H1 (cell line): ENCODE data around the gene CDKL4. TPM values are rescaled to one million over a fixed set of nuclear protein-coding genes. Genes with fewer than 3 reads are reported as not detected.

Experiments
- CTCF ChIA-PET: fragments of 300-600 bp; sonication (Branson Sonifier 250); formaldehyde crosslinking; loops from one replicate; lab custom pipeline; 2021; ENCODE audit not compliant: partially characterized antibody; lab: Charles Lee
- POLR2A ChIA-PET: fragments of 300-600 bp; sonication (Branson Sonifier 250); formaldehyde crosslinking; loops from one replicate; lab custom pipeline; 2021; ENCODE audit warnings: inconsistent platforms; ENCODE audit not compliant: partially characterized antibody; lab: Charles Lee
- DNase-seq, 2 experiments: peaks; one replicate each; pipeline versions ENCODE4 v3.0.0 to v3.0.0-alpha.2; 2010 to 2022; ENCODE audit warnings: low spot score in 2 of 2, low read depth in 1 of 2, mixed read lengths in 1 of 2
- FAIRE-seq: peaks from 2 replicates; lab custom pipeline; 2011; peaks lifted over from hg19 to GRCh38; lab: Jason Lieb, UNC
- H2AFZ ChIP-seq: 2 replicates; pipeline ENCODE4 v1.8.1; 2012; ENCODE audit warnings: low read length, inconsistent platforms
- H2AK5ac ChIP-seq: 2 replicates; pipeline ENCODE4 v1.6.1; 2013; ENCODE audit warnings: low read depth, low read length
- H2BK120ac ChIP-seq: replicated peaks from 2 replicates; pipeline ENCODE3; 2013; ENCODE audit warnings: low read depth, low read length, inconsistent platforms
- H2BK12ac ChIP-seq: 2 replicates; pipeline ENCODE4 v1.6.1; 2013; ENCODE audit warnings: low read depth, low read length
- H2BK15ac ChIP-seq: 2 replicates; pipeline ENCODE4 v1.6.1; 2013; ENCODE audit warnings: low read length
- H2BK20ac ChIP-seq: 2 replicates; pipeline ENCODE4 v1.6.1; 2013; ENCODE audit warnings: low read length
- H2BK5ac ChIP-seq: 2 replicates; pipeline ENCODE4 v1.6.1; 2013; ENCODE audit warnings: low read depth, low read length
- H3K14ac ChIP-seq: 2 replicates; pipeline ENCODE4 v1.6.1; 2013; ENCODE audit warnings: inconsistent platforms; ENCODE audit not compliant: insufficient read length
- H3K18ac ChIP-seq: 2 replicates; pipeline ENCODE4 v1.6.1; 2013; ENCODE audit warnings: low read length; ENCODE audit errors: extremely low read depth
- H3K23ac ChIP-seq: 2 replicates; pipeline ENCODE4 v1.6.1; 2013; ENCODE audit warnings: inconsistent platforms; ENCODE audit not compliant: insufficient read length
- H3K23me2 ChIP-seq: 2 replicates; pipeline ENCODE4 v1.6.1; 2013; ENCODE audit warnings: low read depth, low read length
- H3K27ac ChIP-seq: 2 replicates; pipeline ENCODE4 v1.6.1; 2011; ENCODE audit warnings: low read depth, low read length, inconsistent platforms
- H3K27me3 ChIP-seq, 4 experiments: replicated peaks in 1 of 4; 1 replicate in 1 of 4; 2 replicates in 3 of 4; pipeline versions ENCODE4 v1.6.1 to v1.8.1; 2011 to 2013; ENCODE audit warnings: low read length in 3 of 4, mild to moderate bottlenecking in 3 of 4, inconsistent platforms in 2 of 4, mixed read lengths in 2 of 4, moderate library complexity in 1 of 4; ENCODE audit not compliant: control insufficient read depth in 3 of 4, insufficient read depth in 3 of 4; ENCODE audit errors: extremely low read depth in 1 of 4
- H3K36me3 ChIP-seq, 4 experiments: 2 replicates each; pipeline versions ENCODE4 v1.6.1 to v1.8.1; 2011 to 2013; ENCODE audit warnings: mild to moderate bottlenecking in 4 of 4, low read length in 3 of 4, moderate library complexity in 2 of 4, control low read depth in 1 of 4, inconsistent platforms in 1 of 4; ENCODE audit not compliant: insufficient read depth in 4 of 4, control insufficient read depth in 2 of 4
- H3K4ac ChIP-seq: replicated peaks from 2 replicates; pipeline ENCODE3; 2013; ENCODE audit warnings: low read length, low read depth, mixed read lengths, inconsistent platforms; ENCODE audit not compliant: insufficient read length
- H3K4me1 ChIP-seq, 4 experiments: replicated peaks in 1 of 4; 1 replicate in 1 of 4; 2 replicates in 3 of 4; pipeline versions ENCODE4 v1.6.1 to v1.8.1; 2011 to 2013; ENCODE audit warnings: low read length in 3 of 4, inconsistent platforms in 2 of 4, mixed read lengths in 1 of 4; ENCODE audit not compliant: insufficient read depth in 4 of 4, control insufficient read depth in 3 of 4
- H3K4me2 ChIP-seq, 2 experiments: 2 replicates each; pipeline versions ENCODE4 v1.6.1 to v1.8.1; 2011 to 2013; ENCODE audit warnings: low read depth in 2 of 2, low read length in 2 of 2, control low read depth in 1 of 2, inconsistent platforms in 1 of 2, mild to moderate bottlenecking in 1 of 2; ENCODE audit not compliant: insufficient read depth in 1 of 2
- H3K4me3 ChIP-seq, 4 experiments: fragments of 200-600, 300-600 bp in 1 of 4; sonication (generic), shearing (Covaris generic), sonication (Bioruptor Twin) in 1 of 4; 2 replicates each; pipeline versions ENCODE4 v1.5.1 to v1.8.1; 2011 to 2016; ENCODE audit warnings: low read length in 4 of 4, low read depth in 3 of 4, control low read depth in 2 of 4, inconsistent platforms in 2 of 4, mild to moderate bottlenecking in 2 of 4, mixed read lengths in 1 of 4, moderate library complexity in 1 of 4; ENCODE audit not compliant: insufficient read depth in 2 of 4; ENCODE audit errors: extremely low read depth in 1 of 4
- H3K56ac ChIP-seq: replicated peaks from 2 replicates; pipeline ENCODE3; 2013; ENCODE audit warnings: low read depth, mild to moderate bottlenecking, mixed read lengths, low read length, inconsistent platforms; ENCODE audit not compliant: insufficient read length
- H3K79me1 ChIP-seq: 2 replicates; pipeline ENCODE4 v1.6.1; 2013; ENCODE audit warnings: low read depth, low read length, control low read depth
- H3K79me2 ChIP-seq, 2 experiments: 2 replicates each; pipeline versions ENCODE4 v1.6.1 to v1.8.1; 2012 to 2013; ENCODE audit warnings: low read length in 2 of 2, mild to moderate bottlenecking in 2 of 2, inconsistent platforms in 1 of 2; ENCODE audit not compliant: insufficient read depth in 2 of 2, control insufficient read depth in 1 of 2
- H3K9ac ChIP-seq, 4 experiments: replicated peaks in 1 of 4; 1 replicate in 1 of 4; 2 replicates in 3 of 4; pipeline versions ENCODE4 v1.6.1 to v1.8.1; 2011 to 2013; ENCODE audit warnings: low read depth in 3 of 4, low read length in 3 of 4, control low read depth in 2 of 4, mild to moderate bottlenecking in 2 of 4, moderate library complexity in 2 of 4, inconsistent platforms in 1 of 4; ENCODE audit errors: extremely low read depth in 1 of 4
- H3K9me3 ChIP-seq, 2 experiments: 2 replicates each; pipeline versions ENCODE4 v1.6.1 to v1.8.1; 2012 to 2013; ENCODE audit warnings: mild to moderate bottlenecking in 2 of 2, moderate library complexity in 2 of 2, control low read depth in 1 of 2, inconsistent platforms in 1 of 2, low read depth in 1 of 2, low read length in 1 of 2, mixed read lengths in 1 of 2; ENCODE audit not compliant: insufficient read depth in 2 of 2
- H4K20me1 ChIP-seq, 2 experiments: replicated peaks in 1 of 2; 2 replicates each; pipeline versions ENCODE3 to v1.8.1; 2011 to 2013; ENCODE audit warnings: inconsistent platforms in 2 of 2, low read length in 2 of 2, mild to moderate bottlenecking in 1 of 2; ENCODE audit not compliant: insufficient read depth in 2 of 2, control insufficient read depth in 1 of 2
- H4K5ac ChIP-seq: 2 replicates; pipeline ENCODE4 v1.6.1; 2013; ENCODE audit warnings: low read length, low read depth, mixed read lengths, inconsistent platforms; ENCODE audit not compliant: insufficient read length
- H4K8ac ChIP-seq: 2 replicates; pipeline ENCODE4 v1.8.0; 2013; ENCODE audit warnings: mild to moderate bottlenecking, moderate library complexity, low read length, inconsistent platforms; ENCODE audit not compliant: insufficient read depth; ENCODE audit errors: extremely low read depth
- H4K91ac ChIP-seq: replicated peaks from 2 replicates; pipeline ENCODE3; 2013; ENCODE audit warnings: low read length, mixed read lengths, inconsistent platforms; ENCODE audit not compliant: insufficient read length
- BACH1 ChIP-seq: IDR thresholded peaks from 2 replicates; pipeline ENCODE4 v1.6.1; 2012; ENCODE audit warnings: low read length, improper control_type of control experiment
- BRCA1 ChIP-seq: IDR thresholded peaks from 2 replicates; pipeline ENCODE4 v1.6.1; 2012; ENCODE audit warnings: low read depth, low read length, improper control_type of control experiment
- CBX5 ChIP-seq: fragments of 300-800, 300-1000 bp; sonication (generic); IDR thresholded peaks from 2 replicates; pipeline ENCODE4 v1.7.1; 2016; ENCODE audit warnings: antibody characterized with exemption, low read length, low read depth
- CBX8 ChIP-seq: fragments of 300-800, 300-1000 bp; sonication (generic); IDR thresholded peaks from 2 replicates; pipeline ENCODE4 v1.7.1; 2016; ENCODE audit warnings: low read depth, low read length, borderline replicate concordance
- EGR1 ChIP-seq: IDR thresholded peaks from 2 replicates; pipeline ENCODE4 v1.6.1; 2011; ENCODE audit warnings: low read depth, low read length, borderline replicate concordance
- NANOG ChIP-seq: IDR thresholded peaks from 2 replicates; pipeline ENCODE4 v1.6.1; 2011; ENCODE audit warnings: low read length, low read depth, mild to moderate bottlenecking, inconsistent platforms; ENCODE audit not compliant: insufficient read depth, poor library complexity, severe bottlenecking
- NRF1 ChIP-seq: IDR thresholded peaks from 2 replicates; pipeline ENCODE4 v1.6.1; 2011; ENCODE audit warnings: mild to moderate bottlenecking, low read depth, low read length, improper control_type of control experiment
- POLR2A ChIP-seq, 2 experiments: IDR thresholded peaks; 1 replicate in 1 of 2; 2 replicates in 1 of 2; pipeline ENCODE4 v1.6.1; 2011; ENCODE audit warnings: low read depth in 2 of 2, low read length in 2 of 2, mild to moderate bottlenecking in 2 of 2; ENCODE audit errors: control extremely low read depth in 1 of 2
- RFX5 ChIP-seq: IDR thresholded peaks from 2 replicates; pipeline ENCODE4 v1.6.1; 2011; ENCODE audit warnings: low read depth, low read length, improper control_type of control experiment, borderline replicate concordance
- SIX5 ChIP-seq: IDR thresholded peaks from 2 replicates; pipeline ENCODE4 v1.6.1; 2011; ENCODE audit warnings: mild to moderate bottlenecking, low read depth, low read length
- SP1 ChIP-seq: IDR thresholded peaks from 2 replicates; pipeline ENCODE4 v1.6.1; 2011; ENCODE audit warnings: low read depth, low read length
- SRF ChIP-seq: IDR thresholded peaks from 2 replicates; pipeline ENCODE4 v1.6.1; 2011; ENCODE audit warnings: mild to moderate bottlenecking, low read depth, low read length, moderate library complexity
- SUZ12 ChIP-seq: fragments of 200-600 bp; sonication (generic); IDR thresholded peaks from 2 replicates; pipeline ENCODE4 v1.6.1; 2012; ENCODE audit warnings: mild to moderate bottlenecking, inconsistent platforms, low read length, moderate library complexity, mixed read lengths
- TCF12 ChIP-seq: IDR thresholded peaks from 2 replicates; pipeline ENCODE4 v1.6.1; 2011; ENCODE audit warnings: low read depth, mild to moderate bottlenecking, low read length
- TEAD4 ChIP-seq: IDR thresholded peaks from 2 replicates; pipeline ENCODE4 v1.6.1; 2012; ENCODE audit warnings: low read depth, low read length, inconsistent platforms, mixed read lengths
- WGBS, 2 experiments: shearing (Covaris generic) in 1 of 2; methylation state at CpG; one replicate each; pipeline versions ENCODE4 v1.1.6 to v1.1.7; 2013 to 2015; ENCODE audit warnings: low lambda C conversion rate in 2 of 2, mixed read lengths in 2 of 2, inconsistent platforms in 1 of 2, low coverage in 1 of 2, missing lambda C conversion rate in 1 of 2; ENCODE audit not compliant: insufficient replicate concordance in 2 of 2, insufficient coverage in 1 of 2, insufficient read length in 1 of 2; ENCODE audit errors: extremely low coverage in 1 of 2, missing lambda C conversion rate in 1 of 2; 5-methylcytosine and 5-hydroxymethylcytosine counted together
- polyA plus RNA-seq, 7 experiments: library from polyadenylated mRNA; depleted of rRNA in 3 of 7; stranded (reverse) in 5 of 7; unstranded in 2 of 7; fragments of >200 nt in 5 of 7; fragments of 200-250 nt in 2 of 7; gene quantifications; 1 replicate in 5 of 7; 2 replicates in 1 of 7; 4 replicates in 1 of 7; pipeline versions ENCODE4 v1.2.1 to v1.2.3, GENCODE V29; 2011 to 2013; ENCODE audit warnings: missing spikeins in 2 of 7, mixed read lengths in 2 of 7
- total RNA-seq: library from RNA; stranded (reverse); fragmentation: NEBNext Ultra II Directional; extraction: Animal tissue kit (Norgen Biotek cat#: 25700); gene quantifications from 2 replicates; pipeline ENCODE4 v1.2.1, GENCODE V29; 2021
- TF ChIP-seq, protein P1 (sequence below): IDR thresholded peaks from 2 replicates; pipeline ENCODE4 v1.6.1; 2011; ENCODE audit warnings: low read depth, mild to moderate bottlenecking, low read length; ENCODE audit not compliant: insufficient read depth

Gene CDKL4
- total and polyA plus RNA-seq, 2 of the 8 experiments (the other 6 are each of a cell fraction or from before 2014, with no cell fraction given): not detected

DNA sequence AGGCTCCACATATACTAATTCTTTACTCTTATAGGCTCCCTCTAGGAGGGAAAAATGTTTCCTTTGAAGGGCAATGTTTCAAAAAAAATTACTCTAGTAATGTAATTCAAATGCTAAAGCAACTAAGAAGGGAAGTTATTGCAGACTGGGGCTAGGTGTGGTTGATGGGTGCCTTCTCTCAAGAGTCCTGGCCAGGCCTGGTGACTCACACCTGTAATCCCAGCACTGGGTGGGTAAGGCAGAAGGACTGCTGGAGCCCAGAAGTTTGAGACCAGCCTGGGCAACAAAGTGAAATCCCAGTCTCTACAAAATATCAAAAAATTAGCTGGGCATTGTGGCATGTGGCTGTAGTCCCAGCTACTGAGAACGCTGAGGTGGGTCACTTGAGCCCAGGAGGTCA, 31.2 kb upstream of the CDKL4 start:
- POLR2A ChIA-PET: no interaction called here
- H3K14ac ChIP-seq: no peak overlapping the region
- H3K9me3 ChIP-seq: no peaks in the 10 kb centered on the region
- no peaks in the 10 kb centered on the region for H3K27me3 ChIP-seq
- no peak overlapping the region for H2BK15ac ChIP-seq
- no peak overlapping the region for H2BK20ac ChIP-seq
- H3K23me2 ChIP-seq: no peaks in the 10 kb centered on the region
- no peak overlapping the region for H3K18ac ChIP-seq
- no peak overlapping the region for H3K4me3 ChIP-seq
- no peak overlapping the region for H4K8ac ChIP-seq
- no peak overlapping the region for H3K56ac ChIP-seq
- no peaks in the 10 kb centered on the region for H3K79me1 ChIP-seq
- no peak overlapping the region for H3K4me2 ChIP-seq
- H3K79me2 ChIP-seq: no peaks in the 10 kb centered on the region
- no peak overlapping the region for H2AK5ac ChIP-seq
- H2BK12ac ChIP-seq: no peak overlapping the region
- FAIRE-seq (no peak), DNase-seq (no peak)
- no peak overlapping the region for H2BK120ac ChIP-seq
- H3K36me3 ChIP-seq: peaks cover 6 to 34% (median 16%) of the 10 kb centered on the region in 4 experiments; a peak in 6 of 8 replicates
- no peak overlapping the region for H4K5ac ChIP-seq
- no peak overlapping the region for H3K27ac ChIP-seq
- H3K4ac ChIP-seq: no peak overlapping the region
- no peaks in the 10 kb centered on the region for H4K20me1 ChIP-seq
- H4K91ac ChIP-seq: no peak overlapping the region
- CTCF ChIA-PET: no interaction called here
- no peak overlapping the region for H2BK5ac ChIP-seq
- 84% methylated on average over 1 of the region's 1 CpG; no CpG with 5 or more reads in 1 of the 2 experiments for WGBS, 2 experiments
- H2AFZ ChIP-seq: no peak overlapping the region
- no peak overlapping the region for H3K23ac ChIP-seq
- H3K4me1 ChIP-seq: no peaks in the 10 kb centered on the region
- no peak overlapping the region for H3K9ac ChIP-seq
- TF ChIP-seq RFX5: no peak
- TF ChIP-seq TEAD4: no peak
- no peak for TF ChIP-seq BRCA1
- TF ChIP-seq SUZ12: no peak
- TF ChIP-seq NRF1: no peak
- TF ChIP-seq BACH1: no peak
- no peak for TF ChIP-seq NANOG
- TF ChIP-seq SIX5: no peak
- TF ChIP-seq CBX5: no peak
- no peak for TF ChIP-seq EGR1
- TF ChIP-seq CBX8: no peak
- TF ChIP-seq SP1: no peak
- TF ChIP-seq, protein P1, sequence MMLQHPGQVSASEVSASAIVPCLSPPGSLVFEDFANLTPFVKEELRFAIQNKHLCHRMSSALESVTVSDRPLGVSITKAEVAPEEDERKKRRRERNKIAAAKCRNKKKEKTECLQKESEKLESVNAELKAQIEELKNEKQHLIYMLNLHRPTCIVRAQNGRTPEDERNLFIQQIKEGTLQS: no peak
- TF ChIP-seq POLR2A (IDR thresholded peaks at IDR 0.05; ENCODE audit: control extremely low read depth in 1 of 2, low read depth in 2 of 2, low read length in 2 of 2): no peak
- TF ChIP-seq SRF: no peak
- TF ChIP-seq TCF12: no peak
